HepG2 (cell line): ENCODE results near the gene CIAPIN1. TPM values are rescaled to one million over a fixed set of nuclear protein-coding genes. Genes with fewer than 3 reads are reported as not detected.

Source experiments
- AGO2 ChIP-seq: fragments of 200-400 bp; formaldehyde crosslinking; optimal IDR thresholded peaks from 2 replicates; pipeline ENCODE3; 2017; ENCODE audit warnings: mild to moderate bottlenecking, low read depth, low read length, moderate library complexity
- BORCS8-MEF2B ChIP-seq: sonication (generic); formaldehyde crosslinking; IDR thresholded peaks from 2 replicates; pipeline ENCODE4 v1.8.0; 2022; ENCODE audit warnings: mild to moderate bottlenecking, missing genetic modification reagents
- CREB1 ChIP-seq, 2 experiments: fragments of 450-650 bp in 1 of 2; IDR thresholded peaks; 2 replicates each; pipeline ENCODE4 v1.6.1; 2016 to 2017; ENCODE audit warnings: control low read depth in 1 of 2, mild to moderate bottlenecking in 1 of 2, missing compliant biosample characterization in 1 of 2, missing genetic modification characterization in 1 of 2
- CSRNP1 ChIP-seq: sonication (generic); formaldehyde crosslinking; IDR thresholded peaks from 2 replicates; pipeline ENCODE4 v1.8.1; 2023; ENCODE audit warnings: mild to moderate bottlenecking, missing genetic modification reagents
- HHEX ChIP-seq: IDR thresholded peaks from 2 replicates; pipeline ENCODE4 v1.6.1; 2016; ENCODE audit warnings: control low read depth
- PATZ1 ChIP-seq: sonication (generic); formaldehyde crosslinking; IDR thresholded peaks from 2 replicates; pipeline ENCODE4 v1.4.0; 2020; ENCODE audit warnings: missing genetic modification reagents
- POLR2G ChIP-seq: fragments of 200-400 bp; formaldehyde crosslinking; IDR thresholded peaks from 2 replicates; pipeline ENCODE4 v1.6.1; 2018; ENCODE audit warnings: mild to moderate bottlenecking, low read depth, low read length, moderate library complexity
- RAD21 ChIP-seq: fragments of 450-650 bp; formaldehyde crosslinking; IDR thresholded peaks from 2 replicates; pipeline ENCODE4 v1.5.0; 2020; ENCODE audit warnings: mild to moderate bottlenecking
- RBFOX2 ChIP-seq: fragments of 200-400 bp; formaldehyde crosslinking; IDR thresholded peaks from 2 replicates; pipeline ENCODE4 v1.6.1; 2017; ENCODE audit warnings: low read depth, mild to moderate bottlenecking, low read length
- TSC22D2 ChIP-seq: sonication (generic); formaldehyde crosslinking; IDR thresholded peaks from 2 replicates; pipeline ENCODE4 v1.5.1; 2020; ENCODE audit warnings: missing genetic modification reagents, mild to moderate bottlenecking, borderline replicate concordance
- ZNF274 ChIP-seq: sonication (generic); formaldehyde crosslinking; IDR thresholded peaks from 2 replicates; pipeline ENCODE4 v1.5.1; 2020; ENCODE audit warnings: mild to moderate bottlenecking, missing genetic modification reagents
- ZNF83 ChIP-seq: sonication (generic); formaldehyde crosslinking; IDR thresholded peaks from 2 replicates; pipeline ENCODE4 v1.4.0; 2020; ENCODE audit warnings: missing genetic modification reagents, mild to moderate bottlenecking, borderline replicate concordance
- polyA plus RNA-seq, 8 experiments: library from polyadenylated mRNA; depleted of rRNA in 3 of 8; stranded (reverse) in 7 of 8; unstranded in 1 of 8; fragments of >200 nt; fragmentation: Illumina TruSeq in 4 of 8; extraction: Trizol in 4 of 8; gene quantifications; 2 replicates each; pipeline versions ENCODE4 v1.2.1 to v1.2.3, GENCODE V29; 2011 to 2016; ENCODE audit warnings: low read depth in 4 of 8, missing spikeins in 1 of 8, mixed read lengths in 1 of 8; ENCODE audit not compliant: insufficient read depth in 1 of 8
- total RNA-seq, 5 experiments: library from RNA; depleted of rRNA; stranded (reverse); fragments of >200 nt; fragmentation: Illumina TruSeq; extraction: Trizol; gene quantifications; 2 replicates each; pipeline ENCODE4 v1.2.3, GENCODE V29; 2016; ENCODE audit warnings: low read depth in 1 of 5
- TF ChIP-seq, protein P1 (sequence below): IDR thresholded peaks from 2 replicates; pipeline ENCODE4 v1.6.1; 2016; ENCODE audit warnings: low read depth, control low read depth
- TF ChIP-seq, protein P2 (sequence below): sonication (generic); formaldehyde crosslinking; IDR thresholded peaks from 2 replicates; pipeline ENCODE4 v1.4.0; 2020; ENCODE audit warnings: mild to moderate bottlenecking, low read depth, missing genetic modification reagents

CIAPIN1 gene
- total and polyA plus RNA-seq, 2 of the 13 experiments (the other 11 are each of a cell fraction or from before 2014, with no cell fraction given) = 69.3 to 89.7 TPM

- TF ChIP-seq POLR2G (0 out of 2 replicates have a peak, but pooled peaks have one; percentile 17), RBFOX2 (peak; percentile 55; the same call in 1 of the 2 replicates), HHEX (CRISPR knock-in tag) (no peak), CREB1 (IDR thresholded peaks at IDR 0.05) (no peak), CREB1 (CRISPR knock-in tag; IDR thresholded peaks at IDR 0.05) (no peak), AGO2 (peak; percentile 74), ZNF83 (CRISPR knock-in tag) (0 out of 2 replicates have a peak, but pooled peaks have one; percentile 55), BORCS8-MEF2B (CRISPR knock-in tag) (peak; percentile 28; the same call in 1 of the 2 replicates), ZNF274 (CRISPR knock-in tag) (0 out of 2 replicates have a peak, but pooled peaks have one; percentile 6), TSC22D2 (no peak), PATZ1 (CRISPR knock-in tag) (0 out of 2 replicates have a peak, but pooled peaks have one; percentile 24), RAD21 (CRISPR knock-in tag) (peak; percentile 73), CSRNP1 (CRISPR knock-in tag) (no peak)
- TF ChIP-seq, protein P1, sequence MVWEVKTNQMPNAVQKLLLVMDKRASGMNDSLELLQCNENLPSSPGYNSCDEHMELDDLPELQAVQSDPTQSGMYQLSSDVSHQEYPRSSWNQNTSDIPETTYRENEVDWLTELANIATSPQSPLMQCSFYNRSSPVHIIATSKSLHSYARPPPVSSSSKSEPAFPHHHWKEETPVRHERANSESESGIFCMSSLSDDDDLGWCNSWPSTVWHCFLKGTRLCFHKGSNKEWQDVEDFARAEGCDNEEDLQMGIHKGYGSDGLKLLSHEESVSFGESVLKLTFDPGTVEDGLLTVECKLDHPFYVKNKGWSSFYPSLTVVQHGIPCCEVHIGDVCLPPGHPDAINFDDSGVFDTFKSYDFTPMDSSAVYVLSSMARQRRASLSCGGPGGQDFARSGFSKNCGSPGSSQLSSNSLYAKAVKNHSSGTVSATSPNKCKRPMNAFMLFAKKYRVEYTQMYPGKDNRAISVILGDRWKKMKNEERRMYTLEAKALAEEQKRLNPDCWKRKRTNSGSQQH (CRISPR knock-in tag) = no peak
- TF ChIP-seq, protein P2, sequence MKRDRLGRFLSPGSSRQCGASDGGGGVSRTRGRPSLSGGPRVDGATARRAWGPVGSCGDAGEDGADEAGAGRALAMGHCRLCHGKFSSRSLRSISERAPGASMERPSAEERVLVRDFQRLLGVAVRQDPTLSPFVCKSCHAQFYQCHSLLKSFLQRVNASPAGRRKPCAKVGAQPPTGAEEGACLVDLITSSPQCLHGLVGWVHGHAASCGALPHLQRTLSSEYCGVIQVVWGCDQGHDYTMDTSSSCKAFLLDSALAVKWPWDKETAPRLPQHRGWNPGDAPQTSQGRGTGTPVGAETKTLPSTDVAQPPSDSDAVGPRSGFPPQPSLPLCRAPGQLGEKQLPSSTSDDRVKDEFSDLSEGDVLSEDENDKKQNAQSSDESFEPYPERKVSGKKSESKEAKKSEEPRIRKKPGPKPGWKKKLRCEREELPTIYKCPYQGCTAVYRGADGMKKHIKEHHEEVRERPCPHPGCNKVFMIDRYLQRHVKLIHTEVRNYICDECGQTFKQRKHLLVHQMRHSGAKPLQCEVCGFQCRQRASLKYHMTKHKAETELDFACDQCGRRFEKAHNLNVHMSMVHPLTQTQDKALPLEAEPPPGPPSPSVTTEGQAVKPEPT = no peak
These were observed 64.5 kb downstream of the CIAPIN1 start (continued) for GRCh38 chr16:57382535-57383275.
